Suprapubic skin (tissue), 4 donors: ENCODE results near the gene RNF4. TPM values are rescaled to one million over a fixed set of nuclear protein-coding genes. Genes with fewer than 3 reads are reported as not detected.
A peak's percentile ranks its signal among the peaks of the same experiment; 100 is the strongest.

Source experiments
- DNase-seq, 2 donors: peaks; one replicate each; pipeline ENCODE4 v3.0.0-alpha.2; 2019; ENCODE audit warnings: low spot score in 2 of 2
- H3K27ac ChIP-seq: fragments of 200-600 bp; sonication (generic); one replicate; pipeline ENCODE4 v1.5.1; 2019
- H3K27me3 ChIP-seq: fragments of 200-600 bp; sonication (generic); one replicate; pipeline ENCODE4 v1.5.1; 2019
- H3K36me3 ChIP-seq: fragments of 200-600 bp; sonication (generic); one replicate; pipeline ENCODE4 v1.5.1; 2019
- H3K4me1 ChIP-seq: fragments of 200-600 bp; sonication (generic); one replicate; pipeline ENCODE4 v1.5.1; 2019
- H3K4me3 ChIP-seq: fragments of 200-600 bp; sonication (generic); one replicate; pipeline ENCODE4 v1.5.1; 2019; ENCODE audit warnings: mild to moderate bottlenecking
- H3K9me3 ChIP-seq: fragments of 200-600 bp; sonication (generic); one replicate; pipeline ENCODE4 v1.5.1; 2019
- EP300 ChIP-seq: sonication (generic); formaldehyde crosslinking; IDR thresholded peaks from one replicate; pipeline ENCODE4 v1.6.1; 2017; ENCODE audit warnings: antibody characterized with exemption
- POLR2A ChIP-seq, 2 donors: fragments of 450-650 bp; IDR thresholded peaks; one replicate each; pipeline ENCODE4 v1.6.1; 2017; ENCODE audit warnings: antibody characterized with exemption in 2 of 2, mild to moderate bottlenecking in 2 of 2, moderate library complexity in 2 of 2
- POLR2AphosphoS5 ChIP-seq, 3 donors: sonication (generic); formaldehyde crosslinking; IDR thresholded peaks; one replicate each; pipeline ENCODE4 v1.6.1; 2017; ENCODE audit warnings: antibody characterized with exemption in 3 of 3
- WGBS: methylation state at CpG from one replicate; pipeline ENCODE4 v1.1.5; 2018; 5-methylcytosine and 5-hydroxymethylcytosine counted together
- total RNA-seq, 4 donors: library from RNA; depleted of rRNA; stranded (reverse); fragments of >200 nt; gene quantifications; one replicate each; pipeline ENCODE4 v1.1.0, GENCODE V29; 2016
- TF ChIP-seq, protein P1 (sequence below), 2 donors: fragments of 200-600 bp in 1 of 2; fragments of 450-650 bp in 1 of 2; sonication (generic) in 1 of 2; IDR thresholded peaks; one replicate each; pipeline ENCODE4 v1.5.1; 2016 to 2019; ENCODE audit warnings: antibody characterized with exemption in 2 of 2, mild to moderate bottlenecking in 1 of 2, moderate library complexity in 1 of 2

RNF4 gene, protein sequence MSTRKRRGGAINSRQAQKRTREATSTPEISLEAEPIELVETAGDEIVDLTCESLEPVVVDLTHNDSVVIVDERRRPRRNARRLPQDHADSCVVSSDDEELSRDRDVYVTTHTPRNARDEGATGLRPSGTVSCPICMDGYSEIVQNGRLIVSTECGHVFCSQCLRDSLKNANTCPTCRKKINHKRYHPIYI
- total RNA-seq, result 10 to 100 TPM; 31.2 to 57.2 (median 44.0) TPM

DNA sequence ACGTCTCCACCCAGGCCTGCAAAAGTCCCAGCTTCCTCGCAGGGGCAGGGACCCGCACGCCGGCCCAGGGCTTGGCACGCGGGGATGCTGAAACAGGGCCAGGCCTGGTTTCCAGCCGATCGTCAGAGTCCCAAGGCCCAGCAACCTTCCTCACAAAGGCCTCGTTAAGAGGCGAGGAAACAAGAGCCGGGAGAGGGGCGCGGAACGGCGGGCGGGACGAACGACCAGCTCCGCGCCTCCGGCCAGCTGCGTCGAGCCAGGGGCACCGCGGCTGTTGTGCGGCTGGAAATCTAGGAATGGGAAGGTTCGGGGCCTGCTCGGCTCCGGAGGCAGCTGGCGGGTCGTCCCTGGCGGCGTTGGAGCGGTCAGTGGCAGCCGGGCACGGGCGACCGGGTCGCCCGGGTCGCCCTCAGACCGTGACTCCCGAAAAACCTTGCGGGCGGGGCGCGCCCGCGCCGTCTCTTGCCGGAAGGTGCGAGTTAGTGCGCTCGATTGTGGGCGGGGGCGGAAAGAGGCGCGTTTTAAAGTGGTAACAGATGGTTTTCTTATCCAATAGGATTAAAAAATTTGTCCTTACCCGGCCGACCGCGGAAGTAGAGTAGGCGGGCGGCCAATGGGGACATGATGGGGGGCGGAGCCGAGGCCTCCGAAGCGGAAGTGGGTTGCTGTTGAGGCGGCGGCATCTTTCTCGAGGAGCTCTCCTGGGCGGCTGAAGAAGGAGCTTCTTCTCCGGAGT lies at the start of gene RNF4:
RNF4 (plus strand) TSS at position 651 of the 736 bp plus-strand sequence. CDS start 21,388 bp downstream, outside the sequence.
- 0% methylated on average over 1 of the region's 74 CpGs for WGBS

DNA sequence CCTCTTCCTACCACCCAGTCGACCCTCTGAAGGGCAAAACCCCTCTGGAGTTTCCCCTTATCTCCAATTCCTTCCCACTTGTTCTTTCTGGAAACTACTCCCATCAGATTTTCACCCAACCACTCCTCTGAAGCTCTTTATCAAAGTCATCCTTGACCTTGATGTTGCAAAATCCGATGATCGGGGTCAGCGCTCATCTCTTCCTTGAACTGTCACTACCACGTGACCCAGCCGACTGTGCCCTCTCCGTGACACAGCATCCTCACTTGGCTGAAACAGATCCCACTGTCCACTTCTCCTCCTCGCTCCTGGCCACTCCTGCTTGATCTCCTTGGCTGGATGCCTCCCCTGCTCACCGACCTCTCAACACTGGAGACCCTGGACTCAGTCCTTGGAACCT lies 49.1 kb upstream of the RNF4 start:
- DNase-seq, result no peak
- peaks cover 30% of the 10 kb centered on the region for H3K4me1 ChIP-seq
- H3K4me3 ChIP-seq, result no peak overlapping the region
- H3K9me3 ChIP-seq, result no peaks in the 10 kb centered on the region
- no peak for TF ChIP-seq POLR2A (IDR thresholded peaks at IDR 0.05)
- no peak for TF ChIP-seq POLR2AphosphoS5 (IDR thresholded peaks at IDR 0.05)
- TF ChIP-seq, protein P1, sequence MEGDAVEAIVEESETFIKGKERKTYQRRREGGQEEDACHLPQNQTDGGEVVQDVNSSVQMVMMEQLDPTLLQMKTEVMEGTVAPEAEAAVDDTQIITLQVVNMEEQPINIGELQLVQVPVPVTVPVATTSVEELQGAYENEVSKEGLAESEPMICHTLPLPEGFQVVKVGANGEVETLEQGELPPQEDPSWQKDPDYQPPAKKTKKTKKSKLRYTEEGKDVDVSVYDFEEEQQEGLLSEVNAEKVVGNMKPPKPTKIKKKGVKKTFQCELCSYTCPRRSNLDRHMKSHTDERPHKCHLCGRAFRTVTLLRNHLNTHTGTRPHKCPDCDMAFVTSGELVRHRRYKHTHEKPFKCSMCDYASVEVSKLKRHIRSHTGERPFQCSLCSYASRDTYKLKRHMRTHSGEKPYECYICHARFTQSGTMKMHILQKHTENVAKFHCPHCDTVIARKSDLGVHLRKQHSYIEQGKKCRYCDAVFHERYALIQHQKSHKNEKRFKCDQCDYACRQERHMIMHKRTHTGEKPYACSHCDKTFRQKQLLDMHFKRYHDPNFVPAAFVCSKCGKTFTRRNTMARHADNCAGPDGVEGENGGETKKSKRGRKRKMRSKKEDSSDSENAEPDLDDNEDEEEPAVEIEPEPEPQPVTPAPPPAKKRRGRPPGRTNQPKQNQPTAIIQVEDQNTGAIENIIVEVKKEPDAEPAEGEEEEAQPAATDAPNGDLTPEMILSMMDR (IDR thresholded peaks at IDR 0.05), result no peak
- TF ChIP-seq EP300, result no peak
- no peak overlapping the region for H3K27ac ChIP-seq
- no peaks in the 10 kb centered on the region for H3K36me3 ChIP-seq
- 65% methylated on average over 9 of the region's 9 CpGs for WGBS
- peaks cover 26% of the 10 kb centered on the region for H3K27me3 ChIP-seq

More for the DNA sequence above, at the start of gene RNF4:
- TF ChIP-seq EP300 (no peak), POLR2AphosphoS5 (IDR thresholded peaks at IDR 0.05) (peak in 2 of 3 donors; percentile 9 to 12), POLR2A (IDR thresholded peaks at IDR 0.05) (peak; percentile 29 to 66)
- TF ChIP-seq, protein P1 (IDR thresholded peaks at IDR 0.05), result no peak
- Histone ChIP-seq H3K4me1 (peaks cover 29% of the 10 kb centered on the region), H3K9me3 (no peaks in the 10 kb centered on the region), H3K4me3 (peak within 1 kb of the TSS; percentile 99), H3K36me3 (peaks cover 10% of the 10 kb centered on the region), H3K27me3 (no peaks in the 10 kb centered on the region), H3K27ac (peak within 1 kb of the TSS; percentile 94)
- peak; percentile 98 to 99 for DNase-seq

DNA sequence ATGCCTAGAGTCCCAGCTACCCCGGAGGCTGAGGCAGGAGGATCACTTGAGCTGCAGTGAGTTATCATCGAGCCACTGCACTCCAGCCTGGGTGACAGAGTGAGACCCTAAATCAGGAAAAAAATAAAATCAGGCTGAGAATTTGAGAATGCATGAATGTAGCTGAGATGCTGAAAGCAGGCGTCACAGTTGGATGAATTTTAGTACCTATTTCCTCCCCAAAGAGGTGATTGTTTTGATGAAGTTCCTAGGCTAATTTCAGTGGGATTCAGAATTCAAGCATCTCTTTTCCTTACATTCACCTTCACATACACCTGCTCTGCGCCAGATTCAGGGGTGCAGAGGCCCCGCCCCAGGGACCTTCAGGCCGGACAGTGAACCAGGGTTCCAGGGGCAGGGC lies 47.0 kb upstream of the RNF4 start:
- H3K36me3 ChIP-seq, result no peaks in the 10 kb centered on the region
- WGBS, result 85% methylated on average over 6 of the region's 6 CpGs
- H3K4me3 ChIP-seq, result no peak overlapping the region
- DNase-seq, result no peak
- no peaks in the 10 kb centered on the region for H3K9me3 ChIP-seq
- H3K4me1 ChIP-seq, result peaks cover 20% of the 10 kb centered on the region
- H3K27me3 ChIP-seq, result peaks cover 20% of the 10 kb centered on the region
- H3K27ac ChIP-seq, result no peak overlapping the region
- TF ChIP-seq POLR2A (IDR thresholded peaks at IDR 0.05) (no peak), POLR2AphosphoS5 (IDR thresholded peaks at IDR 0.05) (no peak), EP300 (no peak)
- TF ChIP-seq, protein P1 (IDR thresholded peaks at IDR 0.05), result no peak

DNA sequence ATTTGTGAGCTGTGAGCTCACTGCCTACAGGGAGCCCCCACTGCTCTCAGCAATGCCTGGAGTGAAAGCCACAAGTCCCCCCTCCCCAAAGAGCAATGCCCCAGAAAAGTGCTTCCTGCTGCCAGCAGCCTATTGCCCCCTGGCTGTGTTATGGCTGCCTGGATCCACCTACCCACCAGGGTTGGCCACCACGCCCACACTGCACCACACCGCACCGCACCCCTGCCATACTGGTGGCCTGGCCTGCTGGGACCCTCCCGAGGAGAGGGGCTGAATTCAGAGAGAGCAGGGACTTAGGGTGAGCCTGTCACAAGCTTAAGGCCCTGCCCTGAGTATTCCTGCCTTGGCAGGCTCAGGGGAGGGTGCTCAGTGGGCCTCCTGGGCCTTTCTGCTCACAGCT lies 45.8 kb upstream of the RNF4 start:
- peaks cover 10% of the 10 kb centered on the region for H3K4me1 ChIP-seq
- WGBS, result 48% methylated on average over 2 of the region's 4 CpGs
- no peaks in the 10 kb centered on the region for H3K36me3 ChIP-seq
- no peak for DNase-seq
- H3K27ac ChIP-seq, result no peak overlapping the region
- H3K9me3 ChIP-seq, result no peaks in the 10 kb centered on the region
- H3K27me3 ChIP-seq, result peaks cover 8% of the 10 kb centered on the region
- TF ChIP-seq, protein P1 (IDR thresholded peaks at IDR 0.05), result no peak
- TF ChIP-seq POLR2A (IDR thresholded peaks at IDR 0.05) (no peak), POLR2AphosphoS5 (IDR thresholded peaks at IDR 0.05) (no peak), EP300 (no peak)
- no peak overlapping the region for H3K4me3 ChIP-seq

DNA sequence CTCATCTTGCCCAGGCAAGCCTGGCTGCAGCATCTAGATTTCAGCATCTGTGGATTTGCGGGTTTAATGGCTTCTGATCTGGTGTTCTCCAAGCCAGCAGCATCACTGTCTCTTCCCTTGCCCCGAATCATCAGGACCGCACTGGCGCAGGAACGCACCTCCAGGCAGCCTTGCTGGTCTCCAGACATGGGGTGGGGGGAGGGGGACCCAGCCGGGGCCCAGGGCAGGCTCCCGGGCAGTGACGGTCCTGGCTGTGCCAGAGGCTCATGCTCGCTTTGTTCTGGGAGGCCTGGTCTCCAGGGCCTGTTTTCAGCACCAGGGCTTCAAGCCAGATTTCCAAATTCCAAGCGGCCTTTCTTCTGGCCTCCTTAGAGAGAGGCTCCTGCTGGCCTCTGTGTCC lies 45.2 kb upstream of the RNF4 start:
- Histone ChIP-seq H3K27me3 (peaks cover 7% of the 10 kb centered on the region), H3K36me3 (no peaks in the 10 kb centered on the region), H3K9me3 (no peaks in the 10 kb centered on the region), H3K27ac (no peak overlapping the region), H3K4me3 (no peak overlapping the region), H3K4me1 (peaks cover 10% of the 10 kb centered on the region)
- 70% methylated on average over 2 of the region's 10 CpGs for WGBS
- no peak for DNase-seq
- TF ChIP-seq, protein P1 (IDR thresholded peaks at IDR 0.05), result no peak
- TF ChIP-seq EP300 (no peak), POLR2AphosphoS5 (IDR thresholded peaks at IDR 0.05) (no peak), POLR2A (IDR thresholded peaks at IDR 0.05) (no peak)
